ENCODE measurements around the gene KRT85.
"Not testable (repeated sequence)": the region's sequence is repeated elsewhere in the genome, so short reads cannot be mapped to it uniquely, and the experiment has no call there.

Gene KRT85

GRCh38 chr12:52316701-52317100 lies 50.6 kb downstream of the KRT85 start:
- no peaks in the 10 kb centered on the region for H3K9me3 ChIP-seq (ENCODE audit: low read length)
- H3K27ac ChIP-seq (ENCODE audit: low read depth, low read length, poor library complexity, severe bottlenecking) = no peak overlapping the region
- no peaks in the 10 kb centered on the region for H3F3A ChIP-seq (ENCODE audit: insufficient read depth, low read length)
- no peak overlapping the region for H3K4me3 ChIP-seq (ENCODE audit: low read depth, low read length, poor library complexity, severe bottlenecking)
- no peak overlapping the region for H3K4me2 ChIP-seq (ENCODE audit: low read length)
- H4K20me1 ChIP-seq (ENCODE audit: insufficient read depth, low read length) = no peaks in the 10 kb centered on the region
- no peaks in the 10 kb centered on the region for H3K79me2 ChIP-seq (ENCODE audit: insufficient read depth, low read length)
- H3K4me1 ChIP-seq (ENCODE audit: insufficient read depth, low read length, severe bottlenecking) = no peaks in the 10 kb centered on the region
- H2AFZ ChIP-seq (ENCODE audit: low read length) = no peak overlapping the region
- no peaks in the 10 kb centered on the region for H3K9me2 ChIP-seq (ENCODE audit: low read depth, low read length)
- no peaks in the 10 kb centered on the region for H3K36me3 ChIP-seq (ENCODE audit: insufficient read depth, low read length)
- TF ChIP-seq EZH2 (IDR thresholded peaks at IDR 0.05; ENCODE audit: borderline replicate concordance, low read length) = no peak
- TF ChIP-seq, protein P1, sequence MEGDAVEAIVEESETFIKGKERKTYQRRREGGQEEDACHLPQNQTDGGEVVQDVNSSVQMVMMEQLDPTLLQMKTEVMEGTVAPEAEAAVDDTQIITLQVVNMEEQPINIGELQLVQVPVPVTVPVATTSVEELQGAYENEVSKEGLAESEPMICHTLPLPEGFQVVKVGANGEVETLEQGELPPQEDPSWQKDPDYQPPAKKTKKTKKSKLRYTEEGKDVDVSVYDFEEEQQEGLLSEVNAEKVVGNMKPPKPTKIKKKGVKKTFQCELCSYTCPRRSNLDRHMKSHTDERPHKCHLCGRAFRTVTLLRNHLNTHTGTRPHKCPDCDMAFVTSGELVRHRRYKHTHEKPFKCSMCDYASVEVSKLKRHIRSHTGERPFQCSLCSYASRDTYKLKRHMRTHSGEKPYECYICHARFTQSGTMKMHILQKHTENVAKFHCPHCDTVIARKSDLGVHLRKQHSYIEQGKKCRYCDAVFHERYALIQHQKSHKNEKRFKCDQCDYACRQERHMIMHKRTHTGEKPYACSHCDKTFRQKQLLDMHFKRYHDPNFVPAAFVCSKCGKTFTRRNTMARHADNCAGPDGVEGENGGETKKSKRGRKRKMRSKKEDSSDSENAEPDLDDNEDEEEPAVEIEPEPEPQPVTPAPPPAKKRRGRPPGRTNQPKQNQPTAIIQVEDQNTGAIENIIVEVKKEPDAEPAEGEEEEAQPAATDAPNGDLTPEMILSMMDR (IDR thresholded peaks at IDR 0.05; ENCODE audit: low read length) = no peak
- H3K27me3 ChIP-seq (ENCODE audit: insufficient read depth, low read length) = peaks cover 15% of the 10 kb centered on the region; the same call in 1 of the 2 replicates
- no peak overlapping the region for H3K9ac ChIP-seq (ENCODE audit: low read length)

- no peaks in the 10 kb centered on the region for H3K4me1 ChIP-seq (ENCODE audit: insufficient read depth, low read length, severe bottlenecking)
- H3F3A ChIP-seq (ENCODE audit: insufficient read depth, low read length) = no peaks in the 10 kb centered on the region
- H3K27ac ChIP-seq (ENCODE audit: low read depth, low read length, poor library complexity, severe bottlenecking) = no peak overlapping the region
- no peak overlapping the region for H3K4me2 ChIP-seq (ENCODE audit: low read length)
- H4K20me1 ChIP-seq (ENCODE audit: insufficient read depth, low read length) = no peaks in the 10 kb centered on the region
- no peaks in the 10 kb centered on the region for H3K9me3 ChIP-seq (ENCODE audit: low read length)
- peaks cover 12% of the 10 kb centered on the region; the same call in 1 of the 2 replicates for H3K27me3 ChIP-seq (ENCODE audit: insufficient read depth, low read length)
- no peak overlapping the region for H3K4me3 ChIP-seq (ENCODE audit: low read depth, low read length, poor library complexity, severe bottlenecking)
- no peak for TF ChIP-seq EZH2 (IDR thresholded peaks at IDR 0.05; ENCODE audit: borderline replicate concordance, low read length)
- TF ChIP-seq, protein P1 (IDR thresholded peaks at IDR 0.05; ENCODE audit: low read length) = no peak
- H3K9me2 ChIP-seq (ENCODE audit: low read depth, low read length) = no peaks in the 10 kb centered on the region
- H2AFZ ChIP-seq (ENCODE audit: low read length) = no peak overlapping the region
- H3K9ac ChIP-seq (ENCODE audit: low read length) = no peak overlapping the region
- no peaks in the 10 kb centered on the region for H3K36me3 ChIP-seq (ENCODE audit: insufficient read depth, low read length)
- no peaks in the 10 kb centered on the region for H3K79me2 ChIP-seq (ENCODE audit: insufficient read depth, low read length)
These were observed 51.0 kb downstream of the KRT85 start for GRCh38 chr12:52316290-52316689.

GRCh38 chr12:52315721-52316120 lies 51.6 kb downstream of the KRT85 start:
- not testable (repeated sequence) for H3K27ac ChIP-seq (ENCODE audit: low read depth, low read length, poor library complexity, severe bottlenecking); H3K4me1 ChIP-seq (ENCODE audit: insufficient read depth, low read length, severe bottlenecking); H3K9me3 ChIP-seq (ENCODE audit: low read length); H3K9ac ChIP-seq (ENCODE audit: low read length); H3K9me2 ChIP-seq (ENCODE audit: low read depth, low read length); H3F3A ChIP-seq (ENCODE audit: insufficient read depth, low read length); H3K79me2 ChIP-seq (ENCODE audit: insufficient read depth, low read length); H3K4me2 ChIP-seq (ENCODE audit: low read length); H3K36me3 ChIP-seq (ENCODE audit: insufficient read depth, low read length); H4K20me1 ChIP-seq (ENCODE audit: insufficient read depth, low read length); H2AFZ ChIP-seq (ENCODE audit: low read length); H3K4me3 ChIP-seq (ENCODE audit: low read depth, low read length, poor library complexity, severe bottlenecking)
- TF ChIP-seq, protein P1 (IDR thresholded peaks at IDR 0.05; ENCODE audit: low read length) = peak; percentile 52
- H3K27me3 ChIP-seq (ENCODE audit: insufficient read depth, low read length) = peaks cover 11% of the 10 kb centered on the region; the same call in 1 of the 2 replicates

All from OCI-LY1 (cell line).